Measurements from ENCODE around the gene ITGA6. TPM values are rescaled to one million over a fixed set of nuclear protein-coding genes. Genes with fewer than 3 reads are reported as not detected.
A peak's percentile ranks its signal among the peaks of the same experiment; 100 is the strongest.

ITGA6 gene
- total RNA-seq, 2 experiments from 2014 or later: 22.8 to 26.8 TPM

DNA sequence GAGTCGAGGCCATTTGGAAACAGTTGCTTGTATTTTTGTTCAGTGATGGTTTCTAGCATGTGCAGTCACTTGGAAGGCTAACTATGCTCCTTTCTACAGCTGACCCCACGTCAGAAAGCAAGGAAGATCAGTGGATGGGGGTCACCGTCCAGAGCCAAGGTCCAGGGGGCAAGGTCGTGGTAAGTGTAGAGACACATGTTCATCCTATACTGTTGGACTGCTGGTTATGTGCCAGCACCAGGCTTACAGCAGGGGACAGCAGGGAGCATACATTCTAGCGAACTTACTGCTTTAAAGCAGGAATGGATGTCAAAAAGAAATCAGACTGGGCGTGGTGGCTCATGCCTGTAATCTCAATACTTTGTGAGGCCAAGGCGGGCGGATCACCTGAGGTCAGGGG is 40.0 kb downstream of the ITGA6 start:
- Mint-ChIP-seq H3K4me3 (no peak overlapping the region), H3K4me1 (peaks cover 47% of the 10 kb centered on the region), H3K27ac (no peak overlapping the region), H3K36me3 (peaks cover 10% of the 10 kb centered on the region), H3K9me3 (no peaks in the 10 kb centered on the region), H3K27me3 (no peaks in the 10 kb centered on the region)
- ATAC-seq (ENCODE audit: low read depth): no peak
- POLR2A ChIA-PET: interaction anchor here (0.7 kb wide), 1 partner anchor 28 kb away, joined by 3 read pairs; no protein-coding TSS in a partner anchor
- DNase-seq: no peak

DNA sequence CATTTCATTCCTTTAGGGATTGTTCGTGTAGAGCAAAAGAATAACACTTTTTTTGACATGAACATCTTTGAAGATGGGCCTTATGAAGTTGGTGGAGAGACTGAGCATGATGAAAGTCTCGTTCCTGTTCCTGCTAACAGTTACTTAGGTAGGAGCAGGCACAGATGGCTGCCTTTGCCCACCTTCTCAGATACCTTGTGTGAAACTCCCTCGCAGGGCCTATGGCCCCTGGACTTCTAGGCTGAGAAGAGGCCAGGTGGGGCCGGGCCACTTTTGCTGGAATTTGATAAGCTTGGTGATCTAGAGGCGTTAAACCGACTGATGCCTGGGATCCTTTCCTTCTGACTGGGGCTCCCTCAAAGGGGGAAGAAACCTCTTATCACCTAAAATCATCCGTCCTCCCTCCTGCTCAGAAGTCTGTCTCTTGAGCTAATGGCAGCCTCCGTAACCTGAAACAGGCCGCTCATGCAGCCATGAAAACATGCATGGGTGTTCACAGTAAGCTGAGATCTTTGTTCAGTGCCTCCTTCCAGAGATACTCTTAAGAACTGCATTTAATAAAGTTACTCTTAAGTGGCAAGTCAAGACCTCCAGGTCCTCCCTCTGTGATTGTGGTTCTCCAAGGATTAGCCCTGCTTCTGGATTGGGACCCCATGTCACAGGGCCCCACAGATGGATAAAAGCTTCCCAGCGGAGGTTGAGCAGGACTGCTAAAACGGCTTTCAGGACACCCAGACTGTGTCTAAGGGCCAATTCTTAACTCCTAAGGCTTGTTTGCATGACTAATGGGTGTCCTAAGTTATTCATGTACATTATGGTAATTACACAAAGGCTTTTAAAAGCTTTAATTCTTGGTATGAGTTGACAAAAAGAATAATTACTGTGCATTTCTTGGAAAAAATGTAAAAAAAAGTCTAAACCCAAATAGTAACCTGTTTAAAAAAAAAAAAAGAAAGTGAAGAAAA is 43.9 kb downstream of the ITGA6 start:
- no peak for DNase-seq
- Mint-ChIP-seq H3K4me3 (no peak overlapping the region), H3K4me1 (peaks cover 20% of the 10 kb centered on the region), H3K9me3 (no peaks in the 10 kb centered on the region), H3K27ac (no peak overlapping the region), H3K36me3 (peaks cover 14% of the 10 kb centered on the region), H3K27me3 (no peaks in the 10 kb centered on the region)
- POLR2A ChIA-PET: interaction anchor here (0.6 to 2.7 kb wide), 2 partner anchors 13 to 577 kb away, joined by 3 to 7 read pairs; partner anchors contain the start of gene SLC25A12
- ATAC-seq (ENCODE audit: low read depth): no peak

DNA sequence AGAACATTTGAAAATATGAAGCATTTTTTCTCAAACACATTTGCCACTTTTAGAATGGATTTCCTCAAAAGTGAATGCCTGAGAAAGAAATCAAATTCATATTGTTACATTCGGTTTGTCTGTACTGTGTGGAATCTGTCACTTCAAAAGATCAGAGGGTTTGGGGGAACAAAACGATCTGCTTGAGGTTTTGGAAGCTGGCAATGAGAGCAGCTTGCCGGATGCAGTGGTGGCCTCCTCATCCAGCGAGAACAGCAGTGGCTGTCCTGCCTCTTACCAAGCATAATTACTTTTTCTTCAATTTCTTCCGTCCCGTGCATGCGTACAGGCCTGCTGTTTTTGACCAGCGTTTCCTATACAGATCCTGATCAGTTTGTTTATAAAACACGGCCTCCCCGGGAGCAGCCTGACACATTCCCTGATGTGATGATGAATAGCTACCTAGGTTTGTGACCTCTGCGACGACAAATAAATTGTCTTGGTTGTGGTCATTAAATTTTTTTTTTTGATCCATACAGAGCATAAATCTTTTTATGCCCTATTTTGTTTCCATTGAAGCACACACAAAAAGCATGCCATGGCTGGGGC is 45.2 kb downstream of the ITGA6 start:
- no peak for DNase-seq
- peaks cover 14% of the 10 kb centered on the region for H3K36me3 Mint-ChIP-seq
- ATAC-seq (ENCODE audit: low read depth): peak; percentile 93
- H3K4me3 Mint-ChIP-seq: peak overlapping the region; percentile 26
- POLR2A ChIA-PET: interaction anchor here (0.9 to 2.7 kb wide), 3 partner anchors 9 to 12 kb away, joined by 3 to 7 read pairs (median 4); no protein-coding TSS in a partner anchor
- no peaks in the 10 kb centered on the region for H3K27me3 Mint-ChIP-seq
- peak overlapping the region; percentile 69 for H3K27ac Mint-ChIP-seq
- no peaks in the 10 kb centered on the region for H3K9me3 Mint-ChIP-seq
- H3K4me1 Mint-ChIP-seq: peaks cover 19% of the 10 kb centered on the region

GRCh38 chr2:172473167-172473566 is 45.8 kb downstream of the ITGA6 start:
- no peaks in the 10 kb centered on the region for H3K27me3 Mint-ChIP-seq
- ATAC-seq (ENCODE audit: low read depth) (no peak), DNase-seq (no peak)
- peaks cover 19% of the 10 kb centered on the region for H3K4me1 Mint-ChIP-seq
- H3K36me3 Mint-ChIP-seq: peaks cover 15% of the 10 kb centered on the region
- no peak overlapping the region for H3K4me3 Mint-ChIP-seq
- H3K27ac Mint-ChIP-seq: no peak overlapping the region
- POLR2A ChIA-PET: interaction anchor here (0.9 to 2.7 kb wide), 3 partner anchors 10 to 11 kb away, joined by 3 to 7 read pairs (median 4); no protein-coding TSS in a partner anchor
- no peaks in the 10 kb centered on the region for H3K9me3 Mint-ChIP-seq

- Mint-ChIP-seq H3K4me1 (peaks cover 10% of the 10 kb centered on the region), H3K9me3 (no peaks in the 10 kb centered on the region), H3K27me3 (no peaks in the 10 kb centered on the region), H3K4me3 (no peak overlapping the region), H3K36me3 (peaks cover 20% of the 10 kb centered on the region), H3K27ac (no peak overlapping the region)
- POLR2A ChIA-PET: no interaction called here
- no peak for ATAC-seq (ENCODE audit: low read depth)
- DNase-seq: no peak
These were observed 51.0 kb downstream of the ITGA6 start for GRCh38 chr2:172478353-172478752.

DNA sequence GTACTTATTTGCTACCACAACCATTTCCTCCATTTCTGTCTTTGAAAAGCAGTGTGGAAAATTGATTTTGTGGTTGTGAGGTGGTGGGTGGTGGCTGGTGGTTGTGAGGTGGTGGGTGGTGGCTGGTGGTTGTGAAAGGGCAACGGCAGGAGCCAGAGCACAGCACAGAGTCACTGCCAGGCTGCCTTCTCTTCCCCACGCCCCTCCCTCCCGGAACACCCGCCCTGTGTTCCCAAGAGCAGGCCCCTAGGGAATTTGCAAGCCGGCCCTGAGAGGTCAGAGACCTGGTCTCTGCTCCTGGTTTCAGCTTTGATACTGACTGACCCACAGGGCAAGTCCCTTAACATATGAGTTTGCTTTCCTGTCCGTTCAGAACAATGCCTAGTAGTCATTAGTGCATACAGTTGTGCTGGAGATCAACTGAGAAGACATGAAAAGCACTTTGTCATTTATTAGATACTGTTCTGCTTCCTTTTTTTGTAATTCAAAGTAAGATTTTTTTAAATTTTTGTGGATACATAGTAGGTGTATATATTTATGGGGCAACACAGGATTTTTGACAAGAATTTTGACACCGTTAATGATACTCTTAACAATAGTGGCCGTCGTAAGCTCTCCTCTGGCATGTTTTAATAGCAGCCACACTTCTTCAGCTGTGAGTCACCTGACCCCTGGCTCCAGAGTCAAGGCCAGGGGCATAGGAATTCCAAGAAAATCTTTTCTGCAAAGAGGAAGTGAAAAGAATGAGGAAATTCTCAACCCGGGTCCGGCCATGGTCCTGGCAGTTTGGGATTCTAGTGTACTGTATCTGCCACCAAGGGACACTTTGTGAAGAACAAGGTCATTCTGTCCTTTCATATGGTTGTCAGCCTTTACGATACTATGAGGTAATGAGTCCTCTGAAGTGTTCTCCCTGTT is 53.2 kb downstream of the ITGA6 start:
- ATAC-seq (ENCODE audit: low read depth) (peak; percentile 39), DNase-seq (no peak)
- Mint-ChIP-seq H3K36me3 (peaks cover 20% of the 10 kb centered on the region), H3K4me3 (no peak overlapping the region), H3K27me3 (no peaks in the 10 kb centered on the region), H3K27ac (no peak overlapping the region), H3K9me3 (no peaks in the 10 kb centered on the region), H3K4me1 (peaks cover 15% of the 10 kb centered on the region)
- POLR2A ChIA-PET: no interaction called here

DNA sequence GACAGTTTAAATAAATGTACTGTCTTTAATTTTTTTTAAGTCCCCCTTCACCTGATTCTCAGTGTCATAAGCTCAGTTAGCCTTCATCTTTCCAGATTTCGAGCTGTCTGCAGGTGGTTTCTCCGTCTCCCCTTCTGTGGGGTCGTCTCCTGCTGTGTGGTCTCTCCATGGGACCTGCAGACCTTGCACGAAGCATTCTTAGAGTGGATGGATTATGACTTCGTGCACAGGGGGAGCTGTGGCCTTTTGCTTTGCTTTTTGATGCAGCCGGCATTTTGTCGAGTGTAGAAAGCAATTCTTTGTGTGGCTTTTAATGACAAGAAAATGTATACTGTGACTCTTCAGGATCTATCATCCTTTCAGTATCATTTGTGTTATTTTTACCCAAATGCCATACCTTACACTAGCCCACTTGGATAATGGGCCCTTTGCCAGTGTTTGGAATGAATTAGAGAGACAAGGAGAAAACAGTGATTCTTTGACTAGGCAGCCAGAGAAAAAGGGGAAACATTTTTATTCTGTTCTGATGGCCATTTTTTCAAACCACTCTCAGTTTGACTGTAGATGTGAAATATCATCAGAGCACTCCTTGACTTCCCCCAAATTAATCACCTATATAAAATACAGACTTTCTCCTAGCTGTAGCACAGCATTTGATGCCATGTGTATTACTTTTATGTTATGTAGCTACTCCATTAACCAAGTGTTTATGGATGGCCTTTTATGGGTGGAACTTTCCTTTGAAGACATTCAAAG is 54.3 kb downstream of the ITGA6 start:
- Mint-ChIP-seq H3K4me3 (no peak overlapping the region), H3K4me1 (peaks cover 15% of the 10 kb centered on the region), H3K27ac (no peak overlapping the region), H3K36me3 (peaks cover 21% of the 10 kb centered on the region), H3K27me3 (no peaks in the 10 kb centered on the region), H3K9me3 (no peaks in the 10 kb centered on the region)
- DNase-seq: no peak
- POLR2A ChIA-PET: no interaction called here
- ATAC-seq (ENCODE audit: low read depth): no peak

DNA sequence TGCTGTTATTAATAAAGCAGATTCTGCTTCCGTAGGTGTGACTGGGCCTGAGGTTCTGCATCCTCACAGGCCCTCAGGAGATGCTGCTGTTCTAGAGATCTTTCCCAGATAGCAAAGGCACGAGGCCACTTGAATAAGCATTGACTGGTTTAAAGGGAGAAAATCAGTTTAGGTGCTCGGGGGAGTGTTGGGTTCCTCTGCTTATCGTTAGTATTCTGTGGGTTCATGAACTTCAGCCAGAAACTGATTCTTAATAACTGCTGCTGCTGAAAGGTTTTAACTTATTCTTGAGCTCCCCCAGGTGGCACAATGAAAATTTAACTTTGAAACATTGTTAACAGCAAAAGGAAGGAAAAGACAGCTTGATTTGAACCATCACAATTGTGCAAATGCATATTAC is 56.9 kb downstream of the ITGA6 start:
- POLR2A ChIA-PET: interaction anchor here (2.3 kb wide), 1 partner anchor 12 kb away, joined by 7 read pairs; no protein-coding TSS in a partner anchor
- Mint-ChIP-seq H3K27me3 (no peaks in the 10 kb centered on the region), H3K9me3 (no peaks in the 10 kb centered on the region), H3K4me1 (peaks cover 18% of the 10 kb centered on the region), H3K27ac (peak overlapping the region; percentile 49), H3K36me3 (peaks cover 30% of the 10 kb centered on the region), H3K4me3 (no peak overlapping the region)
- DNase-seq: no peak
- no peak for ATAC-seq (ENCODE audit: low read depth)

DNA sequence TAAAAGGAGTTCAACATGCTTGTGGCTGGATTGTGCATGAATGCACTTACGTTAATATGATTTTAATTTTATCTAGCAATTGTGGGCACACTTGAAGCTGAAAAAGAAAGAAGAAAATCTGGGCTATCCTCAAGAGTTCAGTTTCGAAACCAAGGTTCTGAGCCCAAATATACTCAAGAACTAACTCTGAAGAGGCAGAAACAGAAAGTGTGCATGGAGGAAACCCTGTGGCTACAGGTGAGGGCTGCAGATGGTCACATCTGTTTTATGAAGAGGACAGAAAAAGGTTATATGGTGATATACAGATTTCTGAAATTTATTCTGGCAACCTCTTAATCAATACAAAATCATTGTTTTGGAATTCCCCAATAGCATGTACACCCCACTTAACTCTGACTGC is 57.3 kb downstream of the ITGA6 start:
- H3K9me3 Mint-ChIP-seq: no peaks in the 10 kb centered on the region
- ATAC-seq (ENCODE audit: low read depth): no peak
- no peak for DNase-seq
- H3K27me3 Mint-ChIP-seq: no peaks in the 10 kb centered on the region
- H3K27ac Mint-ChIP-seq: peak overlapping the region; percentile 49
- POLR2A ChIA-PET: interaction anchor here (2.3 kb wide), 1 partner anchor 12 kb away, joined by 7 read pairs; no protein-coding TSS in a partner anchor
- peaks cover 16% of the 10 kb centered on the region for H3K4me1 Mint-ChIP-seq
- H3K4me3 Mint-ChIP-seq: no peak overlapping the region
- peaks cover 28% of the 10 kb centered on the region for H3K36me3 Mint-ChIP-seq

- Mint-ChIP-seq H3K36me3 (peaks cover 54% of the 10 kb centered on the region), H3K27ac (no peak overlapping the region), H3K9me3 (no peaks in the 10 kb centered on the region), H3K4me3 (no peak overlapping the region), H3K4me1 (peaks cover 9% of the 10 kb centered on the region), H3K27me3 (no peaks in the 10 kb centered on the region)
- POLR2A ChIA-PET: no interaction called here
- no peak for ATAC-seq (ENCODE audit: low read depth)
- DNase-seq: no peak
These were observed 61.2 kb downstream of the ITGA6 start for GRCh38 chr2:172488556-172488955.

- Mint-ChIP-seq H3K4me3 (no peak overlapping the region), H3K9me3 (no peaks in the 10 kb centered on the region), H3K27ac (no peak overlapping the region), H3K27me3 (no peaks in the 10 kb centered on the region), H3K36me3 (peaks cover 63% of the 10 kb centered on the region), H3K4me1 (peaks cover 5% of the 10 kb centered on the region)
- POLR2A ChIA-PET: no interaction called here
- DNase-seq (no peak), ATAC-seq (ENCODE audit: low read depth) (no peak)
These were observed 62.3 kb downstream of the ITGA6 start for GRCh38 chr2:172489681-172490080.

DNA sequence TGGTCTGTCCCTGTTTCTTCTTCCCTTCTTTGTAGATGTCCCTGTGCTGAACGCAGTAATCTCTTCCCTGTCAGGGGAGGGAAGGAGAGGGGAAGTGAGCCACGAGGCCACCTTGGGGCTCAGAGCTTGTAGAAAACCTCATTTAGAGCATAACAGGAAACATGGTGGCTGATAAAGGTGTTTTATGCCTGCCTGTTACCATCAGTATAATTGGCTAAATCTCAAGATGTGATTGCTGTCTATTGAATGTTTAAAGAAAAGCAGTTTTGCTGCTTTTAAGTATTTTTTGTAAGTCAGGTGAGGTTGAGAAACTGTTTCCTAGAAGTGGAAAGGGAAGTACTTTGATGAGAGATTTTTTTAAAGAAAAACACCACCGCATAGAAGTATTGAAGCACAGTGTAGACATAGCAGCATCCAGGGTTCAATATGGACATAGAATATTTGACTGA is 68.8 kb downstream of the ITGA6 start:
- H3K4me3 Mint-ChIP-seq: peak overlapping the region; percentile 70
- POLR2A ChIA-PET: interaction anchor here (1.1 to 2.7 kb wide), 3 partner anchors 29 to 61 kb away, joined by 3 to 11 read pairs (median 4); no protein-coding TSS in a partner anchor
- peaks cover 15% of the 10 kb centered on the region for H3K4me1 Mint-ChIP-seq
- H3K9me3 Mint-ChIP-seq: peaks cover 3% of the 10 kb centered on the region
- ATAC-seq (ENCODE audit: low read depth): peak; percentile 86
- no peaks in the 10 kb centered on the region for H3K27me3 Mint-ChIP-seq
- no peak for DNase-seq
- peak overlapping the region; percentile 91 for H3K27ac Mint-ChIP-seq
- H3K36me3 Mint-ChIP-seq: peaks cover 66% of the 10 kb centered on the region

Measured in activated naive CD8-positive, alpha-beta T cell treated with anti-CD3 and anti-CD28 coated beads, Interleukin-2, amount 10 ng/mL, durations not matched to agents 7 days and 5 days (primary cell).